ENCODE measurements around the gene CCDC80. TPM values are rescaled to one million over a fixed set of nuclear protein-coding genes. Genes with fewer than 3 reads are reported as not detected.
"Not testable (repeated sequence)": the region's sequence is repeated elsewhere in the genome, so short reads cannot be mapped to it uniquely, and the experiment has no call there.

CCDC80 gene
- total RNA-seq, 1 donor from 2014 or later: 4.9 TPM

DNA sequence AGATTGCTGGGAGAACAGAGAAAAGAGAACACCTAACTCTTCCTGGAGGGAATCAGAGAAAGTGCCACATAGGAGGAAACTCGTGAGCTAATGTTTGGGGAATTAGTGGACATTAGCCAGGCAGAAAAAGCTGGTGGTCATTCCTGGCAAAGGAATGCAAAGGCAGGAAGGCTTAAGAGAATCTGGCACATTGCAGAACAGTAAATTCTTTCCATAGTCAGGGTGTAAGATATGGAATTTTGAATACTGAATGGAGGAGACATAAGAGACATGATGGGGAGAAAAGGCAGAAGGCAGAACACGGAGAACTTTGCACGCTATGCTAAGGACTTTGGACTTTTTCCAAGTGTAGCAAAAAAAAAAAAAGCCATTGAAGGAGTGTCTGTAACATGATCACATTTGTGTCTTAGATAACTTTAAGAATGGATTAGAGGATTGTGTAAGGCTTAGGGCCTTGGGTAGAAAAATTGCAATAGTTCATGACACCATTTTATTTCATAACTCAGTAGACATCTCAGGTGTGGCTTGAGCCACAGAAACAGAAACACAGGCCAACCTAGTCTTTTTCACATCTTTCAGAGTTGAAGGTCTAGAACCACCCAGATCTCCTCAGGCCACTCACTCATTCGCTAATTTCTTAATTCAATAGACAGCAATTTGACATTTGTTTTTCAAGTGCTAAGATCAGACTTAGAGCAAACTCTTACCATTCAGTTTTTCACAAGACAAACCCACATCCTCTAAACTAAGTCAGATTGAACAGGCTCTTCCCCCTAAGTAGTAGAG lies 31.2 kb upstream of the CCDC80 start:
- Histone ChIP-seq H3K27me3 (ENCODE audit: control insufficient read depth, insufficient read depth, low read length) (no peaks in the 10 kb centered on the region), H3K4me3 (ENCODE audit: low read depth, low read length) (no peak overlapping the region), H3K36me3 (ENCODE audit: control insufficient read depth, insufficient read depth, low read length) (no peaks in the 10 kb centered on the region)
- no peak for DNase-seq (ENCODE audit: low read depth)
- TF ChIP-seq, protein P1, sequence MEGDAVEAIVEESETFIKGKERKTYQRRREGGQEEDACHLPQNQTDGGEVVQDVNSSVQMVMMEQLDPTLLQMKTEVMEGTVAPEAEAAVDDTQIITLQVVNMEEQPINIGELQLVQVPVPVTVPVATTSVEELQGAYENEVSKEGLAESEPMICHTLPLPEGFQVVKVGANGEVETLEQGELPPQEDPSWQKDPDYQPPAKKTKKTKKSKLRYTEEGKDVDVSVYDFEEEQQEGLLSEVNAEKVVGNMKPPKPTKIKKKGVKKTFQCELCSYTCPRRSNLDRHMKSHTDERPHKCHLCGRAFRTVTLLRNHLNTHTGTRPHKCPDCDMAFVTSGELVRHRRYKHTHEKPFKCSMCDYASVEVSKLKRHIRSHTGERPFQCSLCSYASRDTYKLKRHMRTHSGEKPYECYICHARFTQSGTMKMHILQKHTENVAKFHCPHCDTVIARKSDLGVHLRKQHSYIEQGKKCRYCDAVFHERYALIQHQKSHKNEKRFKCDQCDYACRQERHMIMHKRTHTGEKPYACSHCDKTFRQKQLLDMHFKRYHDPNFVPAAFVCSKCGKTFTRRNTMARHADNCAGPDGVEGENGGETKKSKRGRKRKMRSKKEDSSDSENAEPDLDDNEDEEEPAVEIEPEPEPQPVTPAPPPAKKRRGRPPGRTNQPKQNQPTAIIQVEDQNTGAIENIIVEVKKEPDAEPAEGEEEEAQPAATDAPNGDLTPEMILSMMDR (IDR thresholded peaks at IDR 0.05; ENCODE audit: insufficient read depth, low read length, poor library complexity, severe bottlenecking): no peak

DNA sequence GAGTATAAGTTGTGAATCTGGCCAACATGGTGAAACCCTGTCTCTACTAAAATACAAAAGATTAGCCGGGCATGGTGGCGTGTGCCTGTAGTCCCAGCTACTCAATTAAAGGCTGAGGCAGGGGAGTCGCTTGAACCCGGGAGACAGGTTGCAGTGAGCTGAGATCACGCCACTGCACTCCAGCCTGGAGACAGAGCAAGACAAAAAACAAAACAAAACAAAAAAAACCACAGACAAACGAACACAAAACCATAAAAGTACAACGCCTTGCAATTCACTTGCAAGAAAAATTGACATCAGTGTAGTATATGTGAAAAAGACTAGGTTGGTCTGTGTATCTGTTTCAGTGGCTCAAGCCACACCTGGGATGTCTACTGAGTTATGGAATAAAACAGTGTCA lies 29.9 kb upstream of the CCDC80 start:
- H3K4me3 ChIP-seq (ENCODE audit: low read depth, low read length): no peak overlapping the region
- no peaks in the 10 kb centered on the region for H3K27me3 ChIP-seq (ENCODE audit: control insufficient read depth, insufficient read depth, low read length)
- TF ChIP-seq, protein P1 (IDR thresholded peaks at IDR 0.05; ENCODE audit: insufficient read depth, low read length, poor library complexity, severe bottlenecking): no peak
- H3K36me3 ChIP-seq (ENCODE audit: control insufficient read depth, insufficient read depth, low read length): no peaks in the 10 kb centered on the region
- no peak for DNase-seq (ENCODE audit: low read depth)

DNA sequence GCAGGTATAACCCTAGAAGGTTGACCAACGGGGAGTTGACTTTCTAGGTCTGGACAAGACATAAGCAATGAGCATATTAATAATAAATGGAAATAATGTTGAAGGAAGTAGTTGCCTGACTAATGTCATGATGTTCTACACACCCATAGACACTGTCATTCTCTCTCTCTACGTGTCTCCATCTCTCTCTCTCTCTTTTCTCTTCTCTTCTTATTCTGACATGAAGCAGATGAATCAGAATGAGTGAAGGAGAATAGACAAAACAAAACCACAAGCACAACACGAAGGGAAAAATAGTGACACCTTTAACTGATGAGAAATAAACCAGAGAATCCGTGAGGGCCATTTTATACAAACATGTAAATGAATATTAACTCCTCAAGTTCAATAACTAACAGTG lies 26.7 kb upstream of the CCDC80 start:
- no peak overlapping the region for H3K4me3 ChIP-seq (ENCODE audit: low read depth, low read length)
- no peaks in the 10 kb centered on the region for H3K36me3 ChIP-seq (ENCODE audit: control insufficient read depth, insufficient read depth, low read length)
- TF ChIP-seq, protein P1 (IDR thresholded peaks at IDR 0.05; ENCODE audit: insufficient read depth, low read length, poor library complexity, severe bottlenecking): no peak
- H3K27me3 ChIP-seq (ENCODE audit: control insufficient read depth, insufficient read depth, low read length): no peaks in the 10 kb centered on the region
- DNase-seq (ENCODE audit: low read depth): no peak

DNA sequence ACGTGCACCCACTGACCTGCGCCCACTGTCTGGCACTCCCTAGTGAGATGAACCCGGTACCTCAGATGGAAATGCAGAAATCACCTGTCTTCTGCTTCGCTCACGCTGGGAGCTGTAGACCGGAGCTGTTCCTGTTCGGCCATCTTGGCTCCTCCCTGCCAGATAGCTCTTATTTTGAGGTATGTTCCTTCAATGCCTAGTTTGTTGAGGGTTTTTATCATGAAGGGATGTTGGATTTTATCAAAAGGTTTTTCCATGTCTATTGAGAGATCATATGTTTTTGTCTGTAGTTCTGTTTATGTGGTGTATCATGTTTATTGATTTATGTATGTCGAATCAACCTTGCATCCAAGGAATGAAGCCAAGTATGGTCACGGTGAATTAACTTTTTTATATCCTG lies 24.1 kb upstream of the CCDC80 start:
- not testable (repeated sequence) for H3K36me3 ChIP-seq (ENCODE audit: control insufficient read depth, insufficient read depth, low read length); DNase-seq (ENCODE audit: low read depth); H3K27me3 ChIP-seq (ENCODE audit: control insufficient read depth, insufficient read depth, low read length); H3K4me3 ChIP-seq (ENCODE audit: low read depth, low read length)

DNA sequence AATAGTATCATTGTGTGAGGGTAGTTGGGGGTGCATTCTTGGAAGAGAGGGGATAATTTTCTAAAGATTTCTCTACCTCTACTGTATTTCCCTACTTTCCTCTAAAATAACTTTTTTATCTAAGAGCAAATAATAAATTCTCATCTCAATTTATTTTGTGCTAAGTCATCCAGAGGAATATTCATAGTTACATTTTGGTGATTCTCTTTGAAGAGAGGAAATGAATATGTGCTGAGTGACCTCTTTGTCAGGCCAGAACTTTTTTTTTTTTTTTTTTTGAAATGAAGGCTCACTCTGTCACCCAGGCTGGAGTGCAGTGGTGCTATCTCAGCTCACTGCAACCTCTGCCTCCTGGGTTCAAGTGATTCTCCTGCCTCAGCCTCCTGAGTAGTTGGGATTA lies 15.1 kb upstream of the CCDC80 start:
- no peaks in the 10 kb centered on the region for H3K36me3 ChIP-seq (ENCODE audit: control insufficient read depth, insufficient read depth, low read length)
- DNase-seq (ENCODE audit: low read depth): no peak
- TF ChIP-seq, protein P1 (IDR thresholded peaks at IDR 0.05; ENCODE audit: insufficient read depth, low read length, poor library complexity, severe bottlenecking): no peak
- no peak overlapping the region for H3K4me3 ChIP-seq (ENCODE audit: low read depth, low read length)
- H3K27me3 ChIP-seq (ENCODE audit: control insufficient read depth, insufficient read depth, low read length): no peaks in the 10 kb centered on the region

DNA sequence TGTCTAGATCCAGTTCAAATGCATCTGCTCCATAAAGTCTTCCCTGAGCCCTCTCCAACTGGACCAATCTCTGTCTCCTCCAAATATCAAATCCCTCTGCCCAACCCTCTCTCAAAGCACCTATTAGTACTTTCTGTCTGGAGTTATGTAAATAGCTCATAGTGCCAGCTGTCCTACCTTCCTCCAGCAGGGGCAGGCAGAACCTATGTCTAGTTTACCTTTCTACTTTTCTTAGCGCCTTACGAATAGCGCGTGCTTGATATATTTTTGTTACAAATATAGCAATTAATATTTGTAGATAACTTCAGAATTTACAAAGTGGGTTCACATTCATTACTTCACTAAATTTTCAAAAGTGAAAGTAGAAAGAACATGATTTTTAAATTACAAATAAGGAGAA lies 14.0 kb upstream of the CCDC80 start:
- no peak overlapping the region for H3K4me3 ChIP-seq (ENCODE audit: low read depth, low read length)
- H3K27me3 ChIP-seq (ENCODE audit: control insufficient read depth, insufficient read depth, low read length): no peaks in the 10 kb centered on the region
- H3K36me3 ChIP-seq (ENCODE audit: control insufficient read depth, insufficient read depth, low read length): no peaks in the 10 kb centered on the region
- TF ChIP-seq, protein P1 (IDR thresholded peaks at IDR 0.05; ENCODE audit: insufficient read depth, low read length, poor library complexity, severe bottlenecking): peak; percentile 32
- no peak for DNase-seq (ENCODE audit: low read depth)
